ENCODE results near the gene ULBP2.
"Not testable (repeated sequence)": the region's sequence is repeated elsewhere in the genome, so short reads cannot be mapped to it uniquely, and the experiment has no call there.

ULBP2 gene

GRCh38 chr6:149984773-149985172, 43.0 kb downstream of the ULBP2 start:
- TF ChIP-seq ZFX (IDR thresholded peaks at IDR 0.05) = no peak
- no peak for TF ChIP-seq CTCF (conservative IDR thresholded peaks at IDR 0.05)
- no peak overlapping the region for H3K27ac ChIP-seq

DNA sequence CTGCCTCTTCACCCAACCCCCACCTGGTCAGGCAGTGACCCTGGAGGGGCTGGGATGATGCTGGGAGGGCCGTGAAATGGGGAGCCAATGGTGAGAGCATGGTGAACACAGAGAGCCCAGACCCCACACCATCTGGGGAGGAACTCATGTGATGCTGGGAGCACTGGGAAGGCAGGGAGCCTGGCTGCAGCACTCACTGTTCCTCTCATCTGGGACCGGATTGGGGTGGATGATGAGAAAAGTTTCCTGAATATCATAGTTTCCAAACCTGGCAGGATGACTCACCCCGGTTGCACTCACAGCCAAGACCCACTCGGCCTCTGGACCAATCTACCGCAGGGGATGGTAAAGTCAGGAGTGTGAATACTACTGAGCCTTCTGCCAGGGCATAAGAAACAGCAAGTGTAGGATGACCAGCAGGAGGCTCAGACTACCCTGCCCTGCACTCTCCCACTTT, 43.7 kb downstream of the ULBP2 start:
- TF ChIP-seq CTCF (conservative IDR thresholded peaks at IDR 0.05) (no peak), ZFX (IDR thresholded peaks at IDR 0.05) (no peak)

GRCh38 chr6:149987602-149988107, 45.8 kb downstream of the ULBP2 start:
- TF ChIP-seq ZFX (IDR thresholded peaks at IDR 0.05) (no peak), CTCF (conservative IDR thresholded peaks at IDR 0.05) (no peak)
- H3K27ac ChIP-seq = no peak overlapping the region

More for the DNA sequence above, 43.7 kb downstream of the ULBP2 start:
- H3K27ac ChIP-seq = no peak overlapping the region

GRCh38 chr6:149988550-149989346, 46.9 kb downstream of the ULBP2 start:
- no peak overlapping the region for H3K27ac ChIP-seq
- no peak for TF ChIP-seq CTCF (conservative IDR thresholded peaks at IDR 0.05)
- TF ChIP-seq ZFX (IDR thresholded peaks at IDR 0.05) = no peak

- TF ChIP-seq CTCF (conservative IDR thresholded peaks at IDR 0.05) = no peak
- no peak for TF ChIP-seq ZFX (IDR thresholded peaks at IDR 0.05)
- H3K27ac ChIP-seq = no peak overlapping the region
Observed at GRCh38 chr6:149990212-149990660, 48.4 kb downstream of the ULBP2 start.

GRCh38 chr6:149990661-149991471, 49.1 kb downstream of the ULBP2 start:
- TF ChIP-seq CTCF (conservative IDR thresholded peaks at IDR 0.05) (no peak), ZFX (IDR thresholded peaks at IDR 0.05) (no peak)
- no peak overlapping the region for H3K27ac ChIP-seq

- not testable (repeated sequence) for H3K27ac ChIP-seq
Observed at GRCh38 chr6:149991472-149991795, 49.6 kb downstream of the ULBP2 start.

Measured in C4-2B (cell line).